ENCODE measurements around the gene GSX2.
A peak's percentile ranks its signal among the peaks of the same experiment; 100 is the strongest.
"Not testable (repeated sequence)": the region's sequence is repeated elsewhere in the genome, so short reads cannot be mapped to it uniquely, and the experiment has no call there.

Gene GSX2

DNA sequence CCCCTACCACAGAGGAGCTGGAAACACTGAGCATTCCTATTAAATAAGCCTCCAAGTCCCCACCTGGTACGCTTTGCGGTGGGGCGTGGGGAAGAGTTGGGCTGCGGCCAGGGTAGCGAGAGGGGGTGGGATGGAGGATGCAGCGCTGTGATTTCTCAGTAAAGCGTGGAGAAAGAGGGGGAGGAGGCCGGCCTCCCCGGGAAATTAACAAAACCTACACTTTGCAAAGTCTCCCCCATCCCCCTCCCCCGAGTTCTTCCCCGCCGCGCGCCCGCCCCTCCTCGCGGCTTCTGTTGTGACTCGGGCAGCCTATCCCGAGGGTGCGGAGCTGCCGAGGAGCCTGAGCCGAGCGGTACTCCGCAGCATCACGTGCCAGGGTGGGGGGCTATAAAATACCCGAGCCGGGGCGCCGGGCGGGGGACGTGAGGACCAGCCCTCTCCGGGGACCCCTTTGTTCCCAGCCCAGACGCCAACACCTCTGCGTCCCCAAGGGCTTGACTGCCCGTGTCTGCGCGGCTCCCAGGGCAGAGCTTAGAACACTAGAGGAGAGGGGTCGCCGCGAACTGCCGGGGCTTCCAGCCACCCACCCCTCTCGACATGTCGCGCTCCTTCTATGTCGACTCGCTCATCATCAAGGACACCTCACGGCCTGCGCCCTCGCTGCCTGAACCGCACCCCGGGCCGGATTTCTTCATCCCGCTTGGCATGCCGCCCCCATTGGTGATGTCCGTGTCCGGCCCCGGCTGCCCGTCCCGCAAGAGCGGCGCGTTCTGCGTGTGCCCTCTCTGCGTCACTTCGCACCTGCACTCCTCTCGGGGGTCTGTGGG lies at the start of gene GSX2:
GSX2 (plus strand) TSS at position 416 of the 827 bp plus-strand sequence; CDS start at position 598, 182 bp downstream.
- DNase-seq (ENCODE audit: low read depth), result no peak

DNA sequence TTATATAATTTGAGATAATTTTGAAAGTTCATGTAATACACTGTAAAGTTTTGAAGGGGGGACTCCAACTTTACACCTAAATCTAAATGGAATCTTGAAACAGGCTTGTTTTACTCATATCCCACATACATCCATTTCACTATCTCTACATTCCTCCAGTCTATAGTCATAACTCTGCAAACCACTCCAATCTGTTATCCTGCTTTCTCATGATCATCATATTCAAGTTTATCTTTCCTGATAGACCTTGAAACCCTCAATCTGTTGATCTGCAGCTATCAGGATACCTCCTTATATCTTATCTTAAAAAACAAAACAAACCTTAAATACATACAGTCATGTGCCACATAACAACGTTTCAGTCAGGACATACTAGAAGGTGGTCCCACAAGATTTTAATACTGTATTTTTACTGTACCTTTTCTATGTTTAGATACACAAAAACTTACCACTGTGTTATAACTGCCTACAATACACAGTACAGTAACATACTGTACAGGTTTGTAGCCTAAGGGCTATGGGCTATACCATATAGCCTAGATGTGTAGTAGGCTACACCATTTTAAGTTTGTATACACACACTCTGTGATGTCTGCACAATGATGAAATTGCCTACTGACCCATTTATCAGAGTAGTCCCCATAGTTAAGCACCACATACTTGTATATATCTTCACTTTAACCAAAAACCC lies 49.6 kb upstream of the GSX2 start:
- DNase-seq (ENCODE audit: low read depth), result no peak

DNA sequence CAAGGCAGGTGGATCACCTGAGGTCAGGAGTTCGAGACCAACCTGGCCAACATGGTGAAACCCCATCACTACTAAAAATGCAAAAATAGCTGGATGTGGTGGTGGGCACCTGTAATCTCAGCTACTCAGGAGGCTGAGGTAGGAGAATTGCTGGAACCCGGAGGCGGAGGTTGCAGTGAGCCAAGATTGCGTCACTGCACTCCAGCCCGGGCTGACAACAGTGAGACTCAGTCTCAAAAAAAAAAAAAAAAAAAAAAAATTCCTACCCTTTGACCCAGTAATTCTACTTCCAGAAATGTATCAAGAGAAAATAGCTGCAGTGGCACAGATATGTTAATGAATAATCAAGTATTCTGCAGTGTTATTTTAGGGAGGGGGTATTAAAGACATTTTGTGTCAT lies 46.6 kb upstream of the GSX2 start:
- DNase-seq (ENCODE audit: low read depth), result not testable (repeated sequence)

DNA sequence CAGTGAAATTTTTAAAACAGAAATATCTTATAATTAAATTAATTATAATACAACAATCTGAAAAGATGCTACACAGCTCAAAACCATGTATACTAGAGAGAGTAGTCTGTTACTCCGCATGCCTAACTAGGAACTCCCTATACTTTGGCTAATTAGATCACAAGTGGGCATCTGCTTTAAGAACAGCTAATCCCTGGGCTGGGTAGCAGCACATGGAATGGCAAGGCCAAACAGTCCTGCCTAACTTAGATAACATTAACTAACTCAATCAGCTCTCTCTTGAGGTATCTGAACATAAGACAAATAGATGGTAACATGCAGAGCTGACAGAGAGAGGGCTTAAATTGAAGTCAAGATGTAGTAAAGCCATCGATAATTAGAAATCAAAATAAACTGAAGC lies 45.5 kb upstream of the GSX2 start:
- no peak for DNase-seq (ENCODE audit: low read depth)

DNA sequence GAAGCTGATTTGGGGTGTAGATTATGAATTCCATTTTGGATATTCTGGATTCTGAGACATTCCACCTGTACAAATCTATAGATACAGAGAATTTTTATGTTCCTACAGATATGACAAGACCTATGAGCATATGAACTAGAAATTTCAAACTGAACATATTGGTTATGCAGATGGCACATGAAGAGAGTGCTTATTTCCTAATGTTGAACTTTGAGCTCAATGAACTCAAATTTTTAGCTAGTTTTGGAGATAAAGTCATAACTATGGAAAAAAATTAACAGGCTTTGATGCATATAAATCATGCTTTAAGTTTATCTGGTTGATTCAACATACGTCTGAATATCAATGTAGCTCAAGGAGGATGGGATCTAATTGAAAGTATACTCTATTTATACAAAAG lies 44.5 kb upstream of the GSX2 start:
- no peak for DNase-seq (ENCODE audit: low read depth)

DNA sequence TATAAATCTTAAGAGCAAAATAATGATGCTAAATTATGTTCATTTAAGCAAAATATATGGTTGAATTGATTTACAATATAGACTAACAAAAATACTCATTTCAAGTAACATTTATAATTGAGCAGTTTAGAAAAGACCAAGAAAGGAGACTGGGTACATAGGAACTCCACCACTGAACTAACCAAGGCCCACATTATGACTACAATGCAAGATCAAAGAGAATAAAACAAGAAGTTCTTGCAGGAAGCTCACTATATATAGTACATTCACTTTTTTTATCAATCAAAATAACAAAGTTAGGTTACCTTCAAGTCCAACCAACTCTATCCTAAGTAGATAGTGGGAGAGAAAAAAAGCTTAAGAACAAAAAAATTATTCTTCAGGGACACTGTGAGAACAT lies 43.6 kb upstream of the GSX2 start:
- no peak for DNase-seq (ENCODE audit: low read depth)

DNA sequence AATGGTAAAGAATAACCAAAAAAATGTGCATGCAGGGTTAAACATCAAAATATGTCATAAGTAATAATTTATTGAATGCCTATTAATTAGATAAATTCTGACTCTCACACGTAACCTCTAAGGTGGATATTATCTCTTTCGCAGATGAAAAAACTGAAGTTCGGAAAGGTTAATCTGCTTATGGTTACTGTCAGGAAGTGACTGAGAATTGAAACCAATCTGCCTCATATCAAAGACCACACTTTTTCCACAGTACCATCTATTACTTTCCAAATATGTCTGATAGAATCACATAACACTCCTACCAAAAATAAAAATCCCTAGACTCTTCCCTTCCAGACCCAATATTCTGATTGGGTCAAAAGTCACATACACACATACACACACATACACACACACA lies 41.8 kb upstream of the GSX2 start:
- DNase-seq (ENCODE audit: low read depth), result no peak

DNA sequence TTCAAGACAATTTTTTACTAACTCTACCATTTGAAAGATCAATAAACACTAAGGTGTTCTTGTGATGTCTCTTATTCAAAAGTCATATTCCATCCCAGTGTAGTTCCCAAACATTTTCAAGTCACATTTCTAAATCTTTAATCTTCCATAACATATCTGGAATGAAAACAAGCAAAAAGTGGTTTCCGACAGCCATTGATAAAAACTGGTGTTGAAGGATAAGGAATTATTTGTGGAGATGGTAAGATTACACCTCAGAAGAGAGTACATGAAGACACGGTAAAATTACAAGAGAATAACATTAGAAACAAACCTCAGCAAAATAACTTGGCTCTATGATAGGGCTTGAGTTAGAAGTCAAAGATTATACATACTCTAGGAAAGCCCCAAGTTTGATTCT lies 39.8 kb upstream of the GSX2 start:
- no peak for DNase-seq (ENCODE audit: low read depth)

DNA sequence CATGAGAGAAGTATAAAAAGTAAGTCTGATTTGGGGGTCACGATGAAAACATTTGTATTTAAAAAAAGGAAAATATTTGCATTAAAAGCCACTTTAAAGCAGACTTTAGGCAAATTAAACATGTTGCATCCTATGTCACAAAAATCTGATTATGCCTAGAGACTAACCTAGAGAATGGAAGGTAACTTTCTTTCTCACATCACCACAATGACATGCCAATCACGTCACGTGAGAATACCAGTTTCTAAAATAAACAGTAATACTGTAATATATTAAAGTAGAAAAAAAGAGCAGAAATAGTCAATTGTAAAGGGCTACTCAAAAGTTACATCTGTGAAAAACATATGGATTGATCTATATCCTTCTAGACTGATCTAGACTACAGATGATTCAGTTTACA lies 38.9 kb upstream of the GSX2 start:
- no peak for DNase-seq (ENCODE audit: low read depth)

DNA sequence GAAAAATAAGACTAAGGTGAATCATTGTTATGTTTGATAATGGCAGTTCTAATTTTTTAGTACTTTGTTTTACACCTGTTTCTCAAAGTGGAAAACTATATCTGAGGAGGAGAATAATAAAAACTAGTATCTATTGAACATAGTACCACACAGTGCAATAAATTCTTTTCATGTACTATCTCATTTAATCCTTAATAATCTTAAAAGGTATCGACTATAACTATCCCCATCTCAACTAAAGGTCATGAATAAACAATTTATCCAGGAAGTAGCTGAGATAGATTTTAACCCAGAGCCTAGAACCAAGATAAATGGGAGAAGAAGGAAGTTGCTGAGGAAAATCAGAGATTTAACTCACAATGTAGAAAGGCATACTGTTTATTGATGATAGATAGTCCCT lies 38.1 kb upstream of the GSX2 start:
- DNase-seq (ENCODE audit: low read depth), result no peak

DNA sequence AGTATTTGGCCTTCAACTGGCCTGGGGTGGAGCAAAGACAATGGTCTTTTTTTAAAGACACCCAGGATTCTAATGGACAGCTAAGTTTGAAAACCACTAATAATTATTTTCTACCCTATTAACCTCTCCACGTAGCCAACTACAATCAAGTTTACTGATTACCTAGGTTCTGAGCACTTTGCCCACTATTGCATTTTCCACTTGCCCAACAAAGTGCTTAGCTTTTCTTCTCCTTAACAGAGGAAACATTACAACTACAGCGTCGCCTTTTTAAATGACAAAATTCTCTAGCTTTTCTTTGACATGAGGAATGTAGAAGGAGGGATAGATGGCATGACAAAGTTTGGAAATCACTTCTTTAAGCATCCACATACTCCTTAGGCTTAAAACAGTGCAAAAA lies 37.6 kb upstream of the GSX2 start:
- DNase-seq (ENCODE audit: low read depth), result no peak

DNA sequence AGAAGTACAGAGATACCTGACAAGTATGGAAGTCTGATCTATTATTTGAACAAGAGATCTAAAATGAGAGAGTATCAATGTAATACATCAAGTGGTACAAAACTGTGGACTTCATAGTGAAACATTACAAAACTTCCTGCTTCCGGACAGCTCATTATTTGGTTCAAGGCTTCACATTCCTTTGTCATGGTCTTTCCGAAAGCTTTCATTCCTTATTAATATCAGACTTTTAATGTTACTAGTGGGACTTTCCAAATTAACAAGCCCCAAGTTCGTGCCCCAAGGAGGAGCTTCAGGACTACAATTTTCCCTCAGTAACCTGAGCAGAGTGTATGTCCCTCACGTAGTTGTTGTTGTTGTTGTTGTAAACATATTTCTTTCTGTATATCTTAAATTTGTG lies 36.7 kb upstream of the GSX2 start:
- no peak for DNase-seq (ENCODE audit: low read depth)

DNA sequence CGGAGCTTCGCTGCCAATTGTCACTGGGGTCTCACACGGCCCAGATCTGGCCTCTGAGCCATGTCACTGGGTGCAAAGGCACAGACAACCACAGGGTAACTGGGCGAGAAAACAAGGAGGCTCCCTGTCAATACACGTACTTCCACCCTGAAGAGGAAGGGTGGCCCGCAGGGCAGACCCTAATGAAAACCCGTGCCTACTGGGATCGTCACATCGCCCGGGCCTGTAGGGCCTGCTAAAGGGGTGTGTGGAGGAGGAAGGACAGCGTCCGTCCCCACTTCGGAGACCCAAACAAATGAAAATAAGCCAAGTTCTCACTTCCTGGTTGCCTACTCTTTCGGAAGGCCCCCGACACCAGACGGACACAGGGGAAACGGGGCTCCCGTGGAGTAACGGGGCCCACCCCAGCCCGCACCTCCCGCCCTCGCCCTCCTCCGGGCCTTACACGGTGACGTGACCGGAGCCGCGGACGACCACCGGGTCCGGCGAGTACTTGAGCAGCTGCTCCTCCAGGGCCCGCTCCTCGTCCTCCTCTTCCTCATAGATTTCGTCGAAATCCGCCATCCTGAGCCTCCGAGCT lies 36.1 kb upstream of the GSX2 start:
- no peak for DNase-seq (ENCODE audit: low read depth)

DNA sequence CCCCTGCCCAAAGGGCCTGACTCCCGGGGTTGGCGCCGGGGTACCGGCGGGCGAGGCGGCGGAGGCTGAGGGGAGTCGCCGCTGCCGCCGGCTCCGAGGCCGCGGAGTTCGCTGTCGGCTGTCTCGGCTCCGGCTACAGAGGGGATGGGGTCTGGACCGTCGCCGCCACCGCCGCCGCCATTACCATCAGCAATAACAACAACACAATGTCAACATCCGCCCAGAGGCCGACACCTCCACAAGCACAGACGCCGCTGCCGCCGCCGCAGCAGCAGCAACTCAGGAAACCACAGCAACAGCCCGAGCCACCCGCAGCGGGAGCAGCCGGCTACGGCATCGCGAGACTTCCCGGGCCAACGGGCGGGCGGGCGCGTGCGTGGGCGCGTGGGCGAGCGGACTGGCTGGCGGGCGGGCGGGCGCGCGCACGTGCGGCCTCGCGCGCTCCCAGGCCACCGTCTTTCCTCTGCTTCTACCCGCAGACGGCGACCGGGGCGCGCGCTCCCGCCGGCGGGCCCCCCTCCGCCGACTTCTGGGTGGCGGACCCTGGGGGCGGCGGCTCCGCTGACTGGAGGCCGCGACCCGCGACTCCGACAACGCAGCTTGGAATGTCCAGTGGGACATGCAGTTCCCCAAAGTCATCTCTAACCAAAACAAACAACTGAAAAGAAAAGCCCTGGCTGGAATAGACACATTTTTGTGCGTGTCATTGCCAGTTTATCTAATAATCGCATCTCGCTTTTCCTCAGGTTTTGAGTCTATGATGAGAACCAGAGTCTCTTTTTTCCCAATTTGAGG lies 35.4 kb upstream of the GSX2 start, which contains the start of gene CHIC2:
CHIC2 (minus strand) TSS at position 289 of the 795 bp plus-strand sequence. CDS start 305 bp downstream, outside the sequence.
- DNase-seq (ENCODE audit: low read depth), result peak; percentile 85

DNA sequence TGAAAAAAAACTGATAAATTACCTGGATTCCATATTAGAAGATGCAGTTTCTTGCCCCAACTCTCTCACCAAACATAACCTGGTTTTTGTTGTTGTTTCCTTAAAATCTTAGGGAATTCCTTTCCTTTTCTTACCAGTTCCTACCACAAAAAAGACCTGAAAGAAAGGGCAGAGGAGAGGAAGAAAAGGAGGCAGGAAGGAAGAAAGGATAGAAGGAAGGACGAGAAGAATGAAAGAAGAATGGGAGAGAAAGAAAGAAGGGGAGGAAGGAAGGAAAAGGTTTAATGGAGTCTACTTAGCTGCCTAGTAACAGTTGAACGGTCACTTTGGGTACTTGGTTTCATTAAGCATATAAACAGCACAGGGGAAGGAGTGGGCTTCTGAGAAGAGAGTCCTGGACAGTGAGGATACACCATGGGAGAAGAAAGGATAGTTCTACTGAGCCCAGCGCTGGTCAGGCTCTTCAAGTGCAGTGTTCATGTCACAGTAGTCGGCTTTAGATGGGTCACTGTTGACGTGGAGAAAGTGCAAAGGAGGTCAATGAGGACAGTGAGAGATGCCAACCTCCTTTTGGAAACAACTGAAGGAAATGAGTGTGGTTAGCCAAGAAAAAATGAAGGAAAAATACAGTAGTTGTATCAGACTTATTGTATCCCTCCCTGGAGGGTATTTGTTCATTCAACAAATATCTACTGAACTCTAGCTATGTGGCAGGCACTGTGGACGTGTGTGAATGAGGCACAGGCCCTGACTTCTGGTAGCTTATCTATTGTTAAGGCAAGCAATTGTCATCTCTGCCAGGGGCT lies 34.5 kb upstream of the GSX2 start:
- no peak for DNase-seq (ENCODE audit: low read depth)

DNA sequence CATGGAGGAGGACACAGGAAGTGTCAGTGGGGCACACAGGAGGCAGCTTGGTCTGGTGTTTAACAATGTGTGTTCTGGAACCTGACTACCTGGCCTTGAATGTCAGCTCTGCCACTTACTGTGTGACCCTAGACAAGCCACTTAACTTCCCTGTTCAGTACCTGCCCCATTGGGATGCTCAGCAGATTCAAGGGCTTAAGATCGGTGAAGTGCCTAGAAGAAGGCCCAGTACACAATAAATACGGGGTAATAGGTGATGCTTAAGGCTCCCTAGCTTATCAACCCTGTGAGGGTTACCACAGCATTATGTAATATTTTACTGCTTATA lies 33.9 kb upstream of the GSX2 start:
- no peak for DNase-seq (ENCODE audit: low read depth)

DNA sequence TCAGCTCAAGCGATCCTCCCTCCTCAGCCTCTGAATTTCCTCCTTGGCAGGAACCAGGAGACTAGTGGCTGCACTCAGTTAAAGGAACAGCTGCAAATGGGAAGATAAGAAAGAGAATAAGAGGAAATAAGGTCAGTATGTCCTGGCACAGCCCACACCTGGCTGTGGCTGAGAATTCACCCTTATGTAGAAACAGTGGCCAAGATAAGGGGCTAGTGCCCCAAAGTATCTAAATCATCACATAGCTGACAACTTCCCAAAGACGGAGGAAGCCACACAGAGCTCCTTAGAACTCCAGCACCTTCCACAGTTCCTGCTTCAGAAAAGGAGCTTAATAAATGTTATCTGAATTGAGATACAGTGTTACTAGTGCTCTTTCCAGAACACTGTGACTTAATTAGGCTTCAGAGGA lies 33.2 kb upstream of the GSX2 start:
- DNase-seq (ENCODE audit: low read depth), result peak; percentile 76

DNA sequence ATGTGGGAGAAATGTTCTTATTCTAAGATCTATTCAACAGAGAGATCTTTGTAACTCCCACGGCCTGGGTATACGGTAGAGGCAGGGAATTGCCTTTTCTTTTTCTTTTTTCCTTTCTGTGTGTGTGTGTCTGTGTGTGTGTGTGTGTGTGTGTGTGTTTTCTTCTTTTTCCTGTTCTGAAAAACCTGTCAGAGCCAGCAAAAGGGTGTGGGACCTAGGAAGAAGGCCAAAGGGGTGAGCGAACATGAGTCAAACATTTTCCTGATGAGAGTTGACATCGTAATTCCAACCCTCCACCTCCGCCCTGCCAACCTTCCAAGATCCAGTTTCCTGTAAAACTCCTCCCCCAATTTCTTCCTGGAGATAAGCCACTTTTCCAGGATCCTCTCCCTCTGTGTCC lies 32.8 kb upstream of the GSX2 start:
- no peak for DNase-seq (ENCODE audit: low read depth)

DNA sequence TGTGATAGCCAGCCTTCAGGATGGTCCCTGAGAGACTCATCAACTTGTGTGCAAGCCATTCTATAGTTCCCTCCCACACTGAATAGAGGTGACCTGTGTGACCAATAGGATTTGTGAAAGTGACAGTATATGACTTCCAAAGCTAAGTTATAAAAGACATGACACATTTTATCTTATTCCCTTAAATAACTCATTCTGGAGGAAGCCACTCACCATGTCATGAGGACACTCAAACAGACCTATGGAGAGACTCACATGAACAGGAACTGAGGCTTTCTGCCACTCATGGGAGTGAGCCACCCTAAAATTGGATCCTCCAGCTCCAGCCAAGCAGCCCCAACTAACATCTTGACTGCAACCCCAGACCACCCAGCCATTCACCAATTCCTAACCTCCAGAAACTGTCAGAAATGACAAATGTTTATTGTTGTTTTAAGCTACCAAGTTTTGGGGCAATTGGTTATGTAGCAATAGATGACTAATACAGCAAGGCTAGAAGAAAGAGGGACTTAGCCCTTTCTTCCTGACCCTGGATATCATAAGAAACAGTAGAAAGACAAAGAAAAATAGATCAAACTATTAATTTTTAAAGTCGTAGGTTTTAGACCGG lies 26.6 kb upstream of the GSX2 start:
- no peak for DNase-seq (ENCODE audit: low read depth)

DNA sequence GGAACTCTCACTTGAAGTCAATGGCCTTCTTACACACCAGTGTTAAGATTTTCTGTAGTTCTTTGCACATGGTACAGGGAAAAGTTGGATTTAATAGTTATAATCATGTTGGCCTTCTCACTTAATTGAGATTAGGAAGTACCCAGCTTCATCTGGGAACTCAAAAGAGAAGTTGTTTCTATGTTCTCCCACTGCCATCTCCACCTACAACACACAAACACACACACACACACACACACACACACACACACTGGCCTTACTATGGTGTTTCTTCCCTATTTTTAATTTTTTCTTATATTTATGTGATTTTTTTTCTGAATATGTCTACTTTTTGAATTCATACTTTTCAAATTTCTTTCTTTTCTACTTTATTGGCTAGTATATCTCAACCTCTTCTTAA lies 25.6 kb upstream of the GSX2 start:
- DNase-seq (ENCODE audit: low read depth), result no peak

DNA sequence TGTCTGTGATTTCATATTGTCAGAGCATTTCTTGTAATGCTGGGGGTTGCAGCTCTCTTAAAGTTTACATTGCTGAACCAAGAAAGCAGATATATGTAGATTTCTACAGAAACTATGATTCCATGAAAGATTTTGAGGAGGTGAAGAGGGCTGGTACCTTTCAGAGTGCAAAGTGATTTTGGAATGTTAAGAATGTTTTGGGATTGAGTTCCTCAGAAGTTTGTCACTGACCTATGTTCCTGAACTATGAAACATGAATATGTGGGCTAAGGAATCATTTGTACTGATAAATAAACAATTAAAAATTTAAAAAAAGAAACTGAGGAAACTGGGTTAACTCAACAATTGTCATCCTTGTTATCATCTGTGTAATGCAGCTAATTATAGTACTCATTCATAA lies 23.3 kb upstream of the GSX2 start:
- no peak for DNase-seq (ENCODE audit: low read depth)
